C4-2B (cell line): ENCODE results near the gene FRMD8.
"Not testable (repeated sequence)": the region's sequence is repeated elsewhere in the genome, so short reads cannot be mapped to it uniquely, and the experiment has no call there.

ENCODE experiments used
- H3K27ac ChIP-seq: fragments of 450-650 bp; 2 replicates; pipeline ENCODE4 v1.5.1; 2017
- ZFX ChIP-seq: fragments of 450-650 bp; IDR thresholded peaks from 2 replicates; pipeline ENCODE4 v1.6.1; 2017
- TF ChIP-seq, protein P1 (sequence below): fragments of 450-650 bp; conservative IDR thresholded peaks from 2 replicates; pipeline ENCODE4 v1.5.1; 2017; ENCODE audit warnings: mild to moderate bottlenecking

Gene FRMD8

GRCh38 chr11:65444314-65445051 is 58.0 kb downstream of the FRMD8 start:
- no peak overlapping the region; the same call in 1 of the 2 replicates for H3K27ac ChIP-seq
- TF ChIP-seq, protein P1, sequence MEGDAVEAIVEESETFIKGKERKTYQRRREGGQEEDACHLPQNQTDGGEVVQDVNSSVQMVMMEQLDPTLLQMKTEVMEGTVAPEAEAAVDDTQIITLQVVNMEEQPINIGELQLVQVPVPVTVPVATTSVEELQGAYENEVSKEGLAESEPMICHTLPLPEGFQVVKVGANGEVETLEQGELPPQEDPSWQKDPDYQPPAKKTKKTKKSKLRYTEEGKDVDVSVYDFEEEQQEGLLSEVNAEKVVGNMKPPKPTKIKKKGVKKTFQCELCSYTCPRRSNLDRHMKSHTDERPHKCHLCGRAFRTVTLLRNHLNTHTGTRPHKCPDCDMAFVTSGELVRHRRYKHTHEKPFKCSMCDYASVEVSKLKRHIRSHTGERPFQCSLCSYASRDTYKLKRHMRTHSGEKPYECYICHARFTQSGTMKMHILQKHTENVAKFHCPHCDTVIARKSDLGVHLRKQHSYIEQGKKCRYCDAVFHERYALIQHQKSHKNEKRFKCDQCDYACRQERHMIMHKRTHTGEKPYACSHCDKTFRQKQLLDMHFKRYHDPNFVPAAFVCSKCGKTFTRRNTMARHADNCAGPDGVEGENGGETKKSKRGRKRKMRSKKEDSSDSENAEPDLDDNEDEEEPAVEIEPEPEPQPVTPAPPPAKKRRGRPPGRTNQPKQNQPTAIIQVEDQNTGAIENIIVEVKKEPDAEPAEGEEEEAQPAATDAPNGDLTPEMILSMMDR, result no peak
- TF ChIP-seq ZFX, result no peak

- TF ChIP-seq ZFX, result no peak
- TF ChIP-seq, protein P1, result no peak
- H3K27ac ChIP-seq, result peak overlapping the region; percentile 4; the same call in 1 of the 2 replicates
Observed at GRCh38 chr11:65445101-65445603, 58.7 kb downstream of the FRMD8 start.

DNA sequence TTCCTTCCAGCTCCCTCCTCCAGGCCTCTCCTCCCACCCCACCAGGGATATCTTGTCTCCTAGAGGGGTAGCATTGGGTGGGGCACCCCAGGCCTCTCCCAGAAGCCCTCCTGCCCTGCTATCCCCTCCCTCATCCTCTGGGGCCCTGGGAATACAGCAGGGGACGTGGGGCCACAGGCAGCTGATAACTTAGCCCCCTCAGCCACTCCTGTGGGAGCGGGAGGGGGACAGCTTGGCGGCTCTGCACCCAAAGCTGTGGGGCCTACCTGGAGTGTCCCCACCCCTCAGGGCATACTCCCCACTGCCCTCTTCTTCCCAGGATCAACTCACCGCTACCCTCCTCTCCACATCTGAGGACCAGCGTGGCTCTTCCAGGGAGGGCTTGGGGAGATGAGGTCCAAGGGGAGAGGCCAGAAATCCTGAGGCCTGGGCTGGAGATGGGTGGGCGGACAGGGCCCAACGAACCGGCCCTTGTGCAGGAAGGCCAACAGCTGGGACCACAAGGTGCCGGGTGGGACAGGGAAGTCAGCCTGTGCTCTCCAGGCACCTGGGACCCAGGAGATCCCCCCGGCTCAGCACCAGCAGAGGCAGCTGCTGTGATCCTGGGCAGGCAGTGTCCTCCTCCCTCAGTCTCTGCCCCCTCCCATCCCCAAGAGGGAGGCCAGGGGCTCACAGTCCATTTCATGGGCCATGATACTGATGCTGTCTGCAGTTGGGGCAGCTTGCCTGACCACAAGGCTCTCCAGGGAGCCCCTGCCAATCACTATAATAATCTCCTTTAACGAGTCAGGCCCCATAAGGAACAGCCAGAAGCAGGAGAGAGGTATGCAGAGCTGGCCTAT is 59.4 kb downstream of the FRMD8 start:
- H3K27ac ChIP-seq, result peak overlapping the region; percentile 4
- TF ChIP-seq, protein P1, result no peak
- TF ChIP-seq ZFX, result no peak

- peak overlapping the region; percentile 4 for H3K27ac ChIP-seq
Observed at GRCh38 chr11:65446446-65447277, 60.2 kb downstream of the FRMD8 start.

GRCh38 chr11:65448074-65448417 is 61.6 kb downstream of the FRMD8 start:
- no peak overlapping the region for H3K27ac ChIP-seq
- TF ChIP-seq, protein P1, result no peak
- no peak for TF ChIP-seq ZFX

More at GRCh38 chr11:65446446-65447277, 60.2 kb downstream of the FRMD8 start:
- TF ChIP-seq, protein P1, result no peak
- no peak for TF ChIP-seq ZFX

- no peak overlapping the region for H3K27ac ChIP-seq
- TF ChIP-seq, protein P1, result no peak
- no peak for TF ChIP-seq ZFX
Observed at GRCh38 chr11:65448418-65449105, 62.1 kb downstream of the FRMD8 start.

DNA sequence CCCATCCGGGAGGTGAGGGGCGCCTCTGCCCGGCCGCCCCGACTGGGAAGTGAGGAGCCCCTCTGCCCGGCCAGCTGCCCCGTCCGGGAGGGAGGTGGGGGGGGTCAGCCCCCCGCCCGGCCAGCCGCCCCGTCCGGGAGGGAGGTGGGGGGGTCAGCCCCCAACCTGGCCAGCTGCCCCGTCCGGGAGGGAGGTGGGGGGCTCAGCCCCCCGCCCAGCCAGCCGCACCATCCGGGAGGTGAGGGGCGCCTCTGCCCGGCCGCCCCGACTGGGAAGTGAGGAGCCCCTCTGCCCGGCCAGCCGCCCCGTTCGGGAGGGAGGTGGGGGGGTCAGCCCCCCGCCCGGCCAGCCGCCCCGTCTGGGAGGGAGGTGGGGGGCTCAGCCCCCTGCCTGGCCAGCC is 64.9 kb downstream of the FRMD8 start:
- H3K27ac ChIP-seq, result not testable (repeated sequence)

DNA sequence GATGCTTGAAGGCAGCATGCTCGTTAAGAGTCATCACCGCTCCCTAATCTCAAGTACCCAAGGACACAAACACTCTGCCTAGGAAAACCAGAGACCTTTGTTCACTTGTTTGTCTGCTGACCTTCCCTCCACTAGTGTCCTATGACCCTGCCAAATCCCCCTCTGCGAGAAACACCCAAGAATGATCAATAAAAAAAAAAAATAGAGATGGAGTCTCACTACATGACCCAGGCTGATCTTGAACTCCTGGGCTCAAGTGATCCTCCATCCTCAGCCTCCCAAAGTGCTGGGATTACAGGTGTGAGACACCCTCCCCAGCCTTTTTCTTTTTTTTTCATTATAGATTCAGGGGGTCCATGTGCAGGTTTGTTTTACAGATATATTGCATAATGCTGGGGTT is 65.8 kb downstream of the FRMD8 start:
- H3K27ac ChIP-seq, result not testable (repeated sequence)
